CD4-positive, alpha-beta T cell (primary cell): Measurements from ENCODE around the gene IQCB1. TPM values are rescaled to one million over a fixed set of nuclear protein-coding genes. Genes with fewer than 3 reads are reported as not detected.

Experiments used
- ATAC-seq: fragments of 200-7000 bp; cut with Tn5 transposase; one replicate; pipeline ENCODE4 v1.10.0; 2022; ENCODE audit warnings: mild to moderate bottlenecking; ENCODE audit not compliant: poor library complexity
- CTCF ChIA-PET: fragments of 350-600 bp; sonication (Branson Sonifier 250); formaldehyde crosslinking; loops from one replicate; lab custom pipeline; 2021; ENCODE audit warnings: antibody characterized with exemption, inconsistent platforms; lab: Charles Lee
- POLR2A ChIA-PET: fragments of 350-600 bp; sonication (Branson Sonifier 250); formaldehyde crosslinking; loops from one replicate; lab custom pipeline; 2021; ENCODE audit warnings: antibody characterized with exemption, inconsistent platforms; lab: Charles Lee
- DNase-seq, 14 experiments: peaks; one replicate each; pipeline ENCODE4 v3.0.0-alpha.2; 2013 to 2020; ENCODE audit warnings: mixed read lengths in 2 of 14
- H3K27ac ChIP-seq, 2 donors: one replicate each; pipeline versions ENCODE4 v1.5.1 to v1.7.0; 2013; ENCODE audit warnings: low read length in 2 of 2, low read depth in 1 of 2, mild to moderate bottlenecking in 1 of 2
- H3K27me3 ChIP-seq, 2 experiments: 1 replicate in 1 of 2; 2 replicates in 1 of 2; pipeline versions ENCODE4 v1.6.1 to v1.7.0; 2013; ENCODE audit warnings: low read length in 2 of 2, control low read depth in 1 of 2, mild to moderate bottlenecking in 1 of 2, moderate library complexity in 1 of 2; ENCODE audit not compliant: insufficient read depth in 2 of 2, control insufficient read depth in 1 of 2
- H3K36me3 ChIP-seq: one replicate; pipeline ENCODE4 v1.6.1; 2013; ENCODE audit warnings: low read length, control low read depth; ENCODE audit not compliant: insufficient read depth
- H3K4me1 ChIP-seq: one replicate; pipeline ENCODE4 v1.6.1; 2013; ENCODE audit warnings: low read length, control low read depth; ENCODE audit not compliant: insufficient read depth
- H3K4me3 ChIP-seq: one replicate; pipeline ENCODE4 v1.5.1; 2013; ENCODE audit warnings: mild to moderate bottlenecking, low read length, moderate library complexity
- H3K9me3 ChIP-seq, 2 experiments: 1 replicate in 1 of 2; 2 replicates in 1 of 2; pipeline versions ENCODE4 v1.6.1 to v1.7.0; 2013; ENCODE audit warnings: low read length in 2 of 2, mild to moderate bottlenecking in 2 of 2, control low read depth in 1 of 2, moderate library complexity in 1 of 2; ENCODE audit not compliant: control insufficient read depth in 1 of 2, insufficient read depth in 1 of 2
- H3K27ac Mint-ChIP-seq: one replicate; pipeline ENCODE4 v1.8.0; 2020; ENCODE audit warnings: mixed read lengths
- H3K27me3 Mint-ChIP-seq: one replicate; pipeline ENCODE4 v1.8.0; 2021; ENCODE audit warnings: mixed read lengths
- H3K36me3 Mint-ChIP-seq: one replicate; pipeline ENCODE4 v1.8.0; 2021; ENCODE audit warnings: low read depth, mixed read lengths
- H3K4me1 Mint-ChIP-seq: one replicate; pipeline ENCODE4 v1.8.0; 2021; ENCODE audit warnings: low read depth, mixed read lengths
- H3K4me3 Mint-ChIP-seq: one replicate; pipeline ENCODE4 v1.8.0; 2020; ENCODE audit warnings: mild to moderate bottlenecking, mixed read lengths
- H3K9me3 Mint-ChIP-seq: one replicate; pipeline ENCODE4 v1.8.0; 2020; ENCODE audit warnings: mixed read lengths
- intact Hi-C, 2 experiments: fragments of 100-400 bp; cut with DNase I in 1 of 2; cut with micrococcal nuclease in 1 of 2; formaldehyde crosslinking; loops; one replicate each; pipeline versions ENCODE4 v1.15.1 to v1.9.0; 2023 to 2025; cut with DNase I, micrococcal nuclease
- total RNA-seq, 174 experiments: library from RNA in 2 of 174; stranded (reverse) in 2 of 174; gene quantifications; one replicate each; pipeline ENCODE4 v1.2.3 and lab custom pipeline; 2021 to 2026
- TF ChIP-seq, protein P1 (sequence below): fragments of 200-600 bp; IDR thresholded peaks from one replicate; pipeline ENCODE4 v1.8.0; 2022; ENCODE audit warnings: antibody characterized with exemption, mild to moderate bottlenecking

The IQCB1 gene
- total RNA-seq, 2 experiments from 2014 or later = 39.6 to 41.3 TPM

DNA sequence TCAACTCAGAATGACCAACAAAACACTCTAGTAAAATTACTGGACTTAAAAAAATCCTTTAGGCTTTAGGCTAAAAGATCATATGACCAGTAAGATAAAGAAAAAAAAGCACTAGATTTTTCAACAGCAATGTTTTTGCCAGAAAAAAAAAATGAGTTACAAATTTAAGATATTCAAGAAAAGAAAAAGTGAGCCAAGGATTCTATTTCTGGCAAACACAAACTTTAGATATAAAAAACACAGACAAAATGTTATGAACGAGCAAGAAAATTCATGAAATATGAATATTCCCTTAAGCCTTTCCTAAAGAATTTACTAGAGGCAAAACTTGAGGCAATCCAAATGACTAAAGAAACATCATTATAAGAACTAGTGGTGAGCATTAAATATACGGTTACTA is 94.0 kb downstream of the IQCB1 start:
- ChIA-PET CTCF (no interaction called here), POLR2A (no interaction called here)
- no peak for DNase-seq
- intact Hi-C loops = loop anchor here in 1 of 2 experiments (10.0 kb wide), 2 partner anchors 94 to 644 kb away; partner anchors contain the start of genes EAF2, FAM162A, IQCB1 and MIX23
- no peaks in the 10 kb centered on the region for H3K27me3 Mint-ChIP-seq
- no peak overlapping the region for H3K4me3 Mint-ChIP-seq
- H3K27ac ChIP-seq = no peak overlapping the region
- H3K4me1 Mint-ChIP-seq = peaks cover 58% of the 10 kb centered on the region
- TF ChIP-seq, protein P1, sequence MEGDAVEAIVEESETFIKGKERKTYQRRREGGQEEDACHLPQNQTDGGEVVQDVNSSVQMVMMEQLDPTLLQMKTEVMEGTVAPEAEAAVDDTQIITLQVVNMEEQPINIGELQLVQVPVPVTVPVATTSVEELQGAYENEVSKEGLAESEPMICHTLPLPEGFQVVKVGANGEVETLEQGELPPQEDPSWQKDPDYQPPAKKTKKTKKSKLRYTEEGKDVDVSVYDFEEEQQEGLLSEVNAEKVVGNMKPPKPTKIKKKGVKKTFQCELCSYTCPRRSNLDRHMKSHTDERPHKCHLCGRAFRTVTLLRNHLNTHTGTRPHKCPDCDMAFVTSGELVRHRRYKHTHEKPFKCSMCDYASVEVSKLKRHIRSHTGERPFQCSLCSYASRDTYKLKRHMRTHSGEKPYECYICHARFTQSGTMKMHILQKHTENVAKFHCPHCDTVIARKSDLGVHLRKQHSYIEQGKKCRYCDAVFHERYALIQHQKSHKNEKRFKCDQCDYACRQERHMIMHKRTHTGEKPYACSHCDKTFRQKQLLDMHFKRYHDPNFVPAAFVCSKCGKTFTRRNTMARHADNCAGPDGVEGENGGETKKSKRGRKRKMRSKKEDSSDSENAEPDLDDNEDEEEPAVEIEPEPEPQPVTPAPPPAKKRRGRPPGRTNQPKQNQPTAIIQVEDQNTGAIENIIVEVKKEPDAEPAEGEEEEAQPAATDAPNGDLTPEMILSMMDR = no peak
- H3K27me3 ChIP-seq = no peaks in the 10 kb centered on the region
- H3K4me3 ChIP-seq = no peak overlapping the region
- no peaks in the 10 kb centered on the region for H3K4me1 ChIP-seq
- no peak for ATAC-seq
- H3K27ac Mint-ChIP-seq = no peak overlapping the region
- no peaks in the 10 kb centered on the region for H3K36me3 ChIP-seq
- no peaks in the 10 kb centered on the region for H3K9me3 Mint-ChIP-seq
- peaks cover 37% of the 10 kb centered on the region for H3K36me3 Mint-ChIP-seq
- H3K9me3 ChIP-seq = no peaks in the 10 kb centered on the region

DNA sequence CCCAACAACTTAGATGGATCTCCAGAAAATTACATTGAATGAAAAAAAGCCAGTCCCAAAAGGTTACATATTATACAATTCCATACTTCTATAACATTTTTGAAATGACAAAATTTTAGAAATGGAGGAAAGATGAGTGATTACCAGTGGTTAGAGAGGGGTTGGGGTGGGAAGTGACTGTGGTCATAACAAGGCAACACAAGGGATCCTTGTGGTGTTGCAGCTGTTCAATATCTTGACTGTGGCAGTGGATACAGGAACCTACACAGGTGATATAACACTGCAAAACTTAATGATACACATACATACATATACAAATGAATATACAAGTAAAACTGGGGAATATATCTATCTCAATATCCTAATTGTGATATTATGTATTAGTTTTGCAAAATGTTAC is 95.0 kb downstream of the IQCB1 start:
- CTCF ChIA-PET = no interaction called here
- Mint-ChIP-seq H3K4me3 (no peak overlapping the region), H3K27ac (no peak overlapping the region)

DNA sequence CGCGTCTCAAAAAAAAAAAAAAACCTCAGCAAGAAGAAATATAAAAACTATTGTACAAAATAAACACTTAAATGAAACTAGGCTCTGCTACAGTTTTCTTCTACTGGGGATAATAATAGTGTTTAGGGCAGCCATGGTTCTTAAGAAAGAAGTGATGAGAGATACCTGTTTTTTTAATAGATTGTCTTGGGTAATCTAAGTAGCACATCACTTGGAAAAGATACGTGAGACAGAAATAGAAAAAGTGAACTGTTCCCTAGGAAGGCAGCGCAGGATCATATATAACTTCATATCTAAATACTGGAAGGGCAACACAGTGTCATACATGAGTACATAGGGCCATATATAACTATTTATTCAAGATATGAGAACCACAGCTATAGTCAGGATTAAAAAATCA is 97.2 kb downstream of the IQCB1 start:
- no peak overlapping the region for H3K27ac Mint-ChIP-seq
- no peaks in the 10 kb centered on the region for H3K27me3 ChIP-seq
- no peak overlapping the region for H3K4me3 Mint-ChIP-seq
- H3K27ac ChIP-seq = no peak overlapping the region
- ATAC-seq (no peak), DNase-seq (no peak)
- intact Hi-C loops = no loop called here
- peaks cover 70% of the 10 kb centered on the region for H3K4me1 Mint-ChIP-seq
- ChIA-PET POLR2A (no interaction called here), CTCF (no interaction called here)
- no peaks in the 10 kb centered on the region for H3K9me3 Mint-ChIP-seq
- TF ChIP-seq, protein P1 = no peak
- H3K4me1 ChIP-seq = no peaks in the 10 kb centered on the region
- no peak overlapping the region for H3K4me3 ChIP-seq
- no peaks in the 10 kb centered on the region for H3K27me3 Mint-ChIP-seq
- H3K36me3 ChIP-seq = no peaks in the 10 kb centered on the region
- H3K9me3 ChIP-seq = no peaks in the 10 kb centered on the region
- peaks cover 39% of the 10 kb centered on the region for H3K36me3 Mint-ChIP-seq

More for the DNA sequence above, 95.0 kb downstream of the IQCB1 start:
- H3K4me3 ChIP-seq = no peak overlapping the region
- no peaks in the 10 kb centered on the region for H3K9me3 Mint-ChIP-seq
- H3K4me1 Mint-ChIP-seq = peaks cover 67% of the 10 kb centered on the region
- H3K9me3 ChIP-seq = no peaks in the 10 kb centered on the region
- no peaks in the 10 kb centered on the region for H3K36me3 ChIP-seq
- TF ChIP-seq, protein P1 = no peak
- POLR2A ChIA-PET = no interaction called here
- peaks cover 37% of the 10 kb centered on the region for H3K36me3 Mint-ChIP-seq
- H3K27me3 ChIP-seq = no peaks in the 10 kb centered on the region
- no peaks in the 10 kb centered on the region for H3K4me1 ChIP-seq
- no peaks in the 10 kb centered on the region for H3K27me3 Mint-ChIP-seq
- no peak overlapping the region for H3K27ac ChIP-seq
- DNase-seq (no peak), ATAC-seq (no peak)
- intact Hi-C loops = loop anchor here in 1 of 2 experiments (10.0 kb wide), 2 partner anchors 95 to 645 kb away; partner anchors contain the start of genes EAF2, FAM162A, IQCB1 and MIX23
